ENCODE measurements around the gene RASGRF2.

DNA sequence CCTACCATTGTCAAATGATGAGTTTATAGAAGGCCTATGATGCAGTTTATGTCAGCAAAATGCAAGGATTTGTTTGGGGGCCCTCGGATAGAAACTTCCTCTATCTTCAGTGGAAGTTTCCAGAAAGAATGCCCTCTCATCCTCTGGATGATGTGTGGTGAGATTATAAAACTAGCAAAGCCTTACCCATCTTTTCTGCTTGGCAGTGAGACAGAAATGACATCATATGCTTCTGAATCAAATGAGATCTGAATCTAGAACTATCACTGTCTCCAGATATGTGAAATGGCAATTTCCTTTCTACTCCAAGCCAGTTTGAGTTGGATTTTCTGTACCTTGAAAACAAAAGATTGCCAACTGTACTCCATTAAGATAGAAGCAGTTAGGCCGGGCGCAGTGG lies 212.5 kb downstream of the RASGRF2 start:
- no peak for TF ChIP-seq CTCF (conservative IDR thresholded peaks at IDR 0.05; ENCODE audit: low read length)
- TF ChIP-seq EZH2phosphoT487 (IDR thresholded peaks at IDR 0.05; ENCODE audit: borderline replicate concordance), result no peak

Measured in Loucy (cell line).